ENCODE measurements around the gene ACSM5. TPM values are rescaled to one million over a fixed set of nuclear protein-coding genes. Genes with fewer than 3 reads are reported as not detected.
"Not testable (repeated sequence)": the region's sequence is repeated elsewhere in the genome, so short reads cannot be mapped to it uniquely, and the experiment has no call there.

Gene ACSM5
- total and polyA plus RNA-seq, 5 donors: 1.8 to 12.5 (median 2.8) TPM

GRCh38 chr16:20398603-20399002 is 10.7 kb upstream of the ACSM5 start:
- H3K4me3 ChIP-seq (ENCODE audit: low read length): no peak overlapping the region
- intact Hi-C loops (cut with DNase I): no loop called here
- no peaks in the 10 kb centered on the region for H3K9me3 ChIP-seq (ENCODE audit: control insufficient read depth, low read length)
- DNase-seq (no peak), ATAC-seq (no peak)
- H3K27me3 ChIP-seq (ENCODE audit: control insufficient read depth, insufficient read depth): no peaks in the 10 kb centered on the region
- WGBS: 85% methylated on average over 3 of the region's 3 CpGs
- H3K4me1 ChIP-seq (ENCODE audit: control insufficient read depth, insufficient read depth, low read length): peaks cover 3% of the 10 kb centered on the region
- H3K27ac ChIP-seq (ENCODE audit: low read length): no peak overlapping the region

- 59% methylated on average over 7 of the region's 7 CpGs for WGBS
- no peak for ATAC-seq
Measured at GRCh38 chr16:20399185-20399584, 10.1 kb upstream of the ACSM5 start.

DNA sequence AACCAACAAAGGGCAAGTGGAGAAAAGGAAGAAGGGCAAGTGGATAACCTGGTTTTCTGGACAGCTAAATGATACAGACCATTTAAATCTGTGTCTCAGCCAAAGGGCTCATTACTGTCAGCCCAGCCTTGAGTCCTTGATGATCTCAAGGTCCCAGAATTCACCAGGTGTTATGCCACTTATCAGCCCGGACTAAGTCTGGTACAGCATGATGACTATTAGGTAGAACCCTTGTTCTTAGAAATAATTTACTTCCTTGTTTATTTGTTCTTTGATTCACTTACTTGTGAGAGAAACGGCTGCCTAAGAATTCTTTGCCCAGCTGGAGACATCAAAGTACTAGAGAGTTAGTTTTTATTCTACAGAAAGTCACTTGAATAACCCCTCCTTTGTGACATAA is 8.3 kb upstream of the ACSM5 start:
- ATAC-seq (no peak), DNase-seq (no peak)
- intact Hi-C loops (cut with DNase I): no loop called here
- WGBS: 57% methylated on average over 2 of the region's 2 CpGs
- no peaks in the 10 kb centered on the region for H3K4me1 ChIP-seq (ENCODE audit: control insufficient read depth, insufficient read depth, low read length)
- no peaks in the 10 kb centered on the region for H3K9me3 ChIP-seq (ENCODE audit: control insufficient read depth, low read length)
- no peak overlapping the region for H3K4me3 ChIP-seq (ENCODE audit: low read length)
- H3K27ac ChIP-seq (ENCODE audit: low read length): no peak overlapping the region
- H3K27me3 ChIP-seq (ENCODE audit: control insufficient read depth, insufficient read depth): no peaks in the 10 kb centered on the region

More at GRCh38 chr16:20399185-20399584, 10.1 kb upstream of the ACSM5 start:
- no peak for DNase-seq
- no peak overlapping the region for H3K4me3 ChIP-seq (ENCODE audit: low read length)
- peaks cover under 1% of the 10 kb centered on the region for H3K4me1 ChIP-seq (ENCODE audit: control insufficient read depth, insufficient read depth, low read length)
- H3K27me3 ChIP-seq (ENCODE audit: control insufficient read depth, insufficient read depth): no peaks in the 10 kb centered on the region
- H3K9me3 ChIP-seq (ENCODE audit: control insufficient read depth, low read length): no peaks in the 10 kb centered on the region
- H3K27ac ChIP-seq (ENCODE audit: low read length): no peak overlapping the region
- intact Hi-C loops (cut with DNase I): no loop called here

DNA sequence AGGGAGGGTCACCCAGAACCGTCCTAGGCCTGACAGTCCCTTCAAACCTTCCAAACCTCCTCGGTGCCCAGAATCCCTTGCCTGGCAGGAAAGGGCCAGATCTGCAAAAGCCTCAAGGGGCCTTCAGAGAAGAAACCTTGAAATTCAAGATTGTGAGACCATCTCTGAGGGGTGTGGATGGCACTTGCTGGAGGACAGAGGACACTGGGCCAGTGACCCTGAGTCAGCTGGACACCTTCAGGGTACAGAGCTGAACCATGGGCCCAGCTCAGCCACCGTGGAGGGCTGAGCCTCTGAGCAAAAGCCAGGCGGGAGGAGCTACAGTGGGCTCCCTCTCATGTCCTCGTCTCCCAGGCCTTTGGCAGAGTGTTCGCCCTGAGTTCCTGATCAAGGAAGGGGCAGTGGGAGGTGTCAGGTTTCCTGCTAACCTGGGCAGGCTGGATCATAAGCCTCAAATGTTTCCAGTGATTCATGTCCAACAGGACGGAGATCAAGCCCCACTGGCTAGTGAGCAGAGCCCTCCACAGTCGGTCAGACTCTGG is 7.8 kb upstream of the ACSM5 start:
- DNase-seq (no peak), ATAC-seq (no peak)
- Histone ChIP-seq H3K27ac (ENCODE audit: low read length) (no peak overlapping the region), H3K4me3 (ENCODE audit: low read length) (no peak overlapping the region), H3K4me1 (ENCODE audit: control insufficient read depth, insufficient read depth, low read length) (no peaks in the 10 kb centered on the region), H3K27me3 (ENCODE audit: control insufficient read depth, insufficient read depth) (no peaks in the 10 kb centered on the region), H3K9me3 (ENCODE audit: control insufficient read depth, low read length) (no peaks in the 10 kb centered on the region)
- WGBS: 73% methylated on average over 8 of the region's 8 CpGs
- intact Hi-C loops (cut with DNase I): no loop called here

DNA sequence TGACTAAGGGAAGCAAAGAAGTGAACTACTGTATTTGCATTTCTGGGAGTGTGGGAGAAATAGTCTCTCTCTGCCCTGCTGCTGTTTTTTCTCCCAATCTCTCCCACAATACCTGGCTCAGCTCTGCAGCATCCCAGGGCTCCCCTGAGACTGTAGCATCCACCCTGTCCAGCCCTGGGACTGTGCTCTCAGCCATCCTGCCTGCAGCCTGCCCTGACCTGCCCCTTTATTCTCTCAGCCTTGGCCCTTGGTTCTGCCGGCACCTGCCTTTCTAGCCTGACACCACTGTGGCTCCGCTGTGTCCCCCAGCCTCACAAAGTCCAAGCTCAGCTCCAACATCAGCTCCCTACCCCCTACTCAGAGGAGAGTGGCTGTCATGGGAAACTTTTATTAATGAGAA is 6.7 kb upstream of the ACSM5 start:
- WGBS: 91% methylated on average over 2 of the region's 2 CpGs
- no peak overlapping the region for H3K27ac ChIP-seq (ENCODE audit: low read length)
- no peak overlapping the region for H3K4me3 ChIP-seq (ENCODE audit: low read length)
- H3K27me3 ChIP-seq (ENCODE audit: control insufficient read depth, insufficient read depth): no peaks in the 10 kb centered on the region
- DNase-seq: no peak
- intact Hi-C loops (cut with DNase I): no loop called here
- H3K4me1 ChIP-seq (ENCODE audit: control insufficient read depth, insufficient read depth, low read length): no peaks in the 10 kb centered on the region
- no peaks in the 10 kb centered on the region for H3K9me3 ChIP-seq (ENCODE audit: control insufficient read depth, low read length)
- no peak for ATAC-seq

- 85% methylated on average over 2 of the region's 2 CpGs for WGBS
- Histone ChIP-seq H3K27ac (ENCODE audit: low read length) (no peak within 1 kb of the TSS), H3K27me3 (ENCODE audit: control insufficient read depth, insufficient read depth) (no peaks in the 10 kb centered on the region), H3K4me3 (ENCODE audit: low read length) (no peak within 1 kb of the TSS), H3K4me1 (ENCODE audit: control insufficient read depth, insufficient read depth, low read length) (no peaks in the 10 kb centered on the region), H3K9me3 (ENCODE audit: control insufficient read depth, low read length) (no peaks in the 10 kb centered on the region)
- ATAC-seq (no peak), DNase-seq (no peak)
- intact Hi-C loops (cut with DNase I): no loop called here
Measured at GRCh38 chr16:20404637-20405036, 4.7 kb upstream of the ACSM5 start, which contains the start of gene PDILT. Gene PDILT (minus strand): TSS chr16:20404737. CDS start chr16:20399300, 5,437 bp downstream.

GRCh38 chr16:20410121-20410723 is 888 bp downstream of the ACSM5 start:
- Histone ChIP-seq H3K9me3 (ENCODE audit: control insufficient read depth, low read length) (no peaks in the 10 kb centered on the region), H3K27me3 (ENCODE audit: control insufficient read depth, insufficient read depth) (no peaks in the 10 kb centered on the region), H3K4me1 (ENCODE audit: control insufficient read depth, insufficient read depth, low read length) (no peaks in the 10 kb centered on the region), H3K27ac (ENCODE audit: low read length) (no peak overlapping the region), H3K4me3 (ENCODE audit: low read length) (no peak overlapping the region)
- WGBS: 78% methylated on average over 6 of the region's 6 CpGs
- intact Hi-C loops (cut with DNase I): no loop called here
- DNase-seq (no peak), ATAC-seq (no peak)

GRCh38 chr16:20411055-20411454 is 1.7 kb downstream of the ACSM5 start:
- no peaks in the 10 kb centered on the region for H3K4me1 ChIP-seq (ENCODE audit: control insufficient read depth, insufficient read depth, low read length)
- DNase-seq: no peak
- no peak overlapping the region for H3K27ac ChIP-seq (ENCODE audit: low read length)
- ATAC-seq: no peak
- no peaks in the 10 kb centered on the region for H3K27me3 ChIP-seq (ENCODE audit: control insufficient read depth, insufficient read depth)
- no peak overlapping the region for H3K4me3 ChIP-seq (ENCODE audit: low read length)
- 85% methylated on average over 2 of the region's 2 CpGs for WGBS
- H3K9me3 ChIP-seq (ENCODE audit: control insufficient read depth, low read length): no peaks in the 10 kb centered on the region
- intact Hi-C loops (cut with DNase I): no loop called here

- ATAC-seq: no peak
- Histone ChIP-seq H3K9me3 (ENCODE audit: control insufficient read depth, low read length) (no peaks in the 10 kb centered on the region), H3K4me1 (ENCODE audit: control insufficient read depth, insufficient read depth, low read length) (no peaks in the 10 kb centered on the region), H3K4me3 (ENCODE audit: low read length) (no peak overlapping the region), H3K27me3 (ENCODE audit: control insufficient read depth, insufficient read depth) (no peaks in the 10 kb centered on the region), H3K27ac (ENCODE audit: low read length) (no peak overlapping the region)
- intact Hi-C loops (cut with DNase I): no loop called here
- 65% methylated on average over 1 of the region's 1 CpG for WGBS
- no peak for DNase-seq
Measured at GRCh38 chr16:20415541-20415940, 6.2 kb downstream of the ACSM5 start.

GRCh38 chr16:20419093-20419492 is 9.8 kb downstream of the ACSM5 start:
- peak in 1 of 3 donors; percentile 66 for DNase-seq

DNA sequence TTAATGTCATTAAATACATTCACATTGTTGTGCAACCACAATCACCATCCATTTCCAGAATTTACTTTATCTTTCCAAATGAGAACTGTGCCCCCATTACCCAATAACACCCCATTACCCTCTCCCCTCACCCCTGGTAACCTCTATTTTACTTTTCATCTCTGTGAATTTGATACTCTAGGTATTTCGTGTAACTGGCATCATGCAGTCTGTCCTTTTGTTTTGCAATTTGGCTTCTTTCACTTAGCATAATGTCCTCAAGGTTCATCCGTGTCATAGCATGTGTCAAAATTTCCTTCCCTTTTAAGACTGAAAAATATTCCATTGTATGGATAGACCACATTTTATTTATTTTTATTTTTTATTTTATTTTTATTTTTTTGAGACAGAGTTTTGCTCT is 12.4 kb downstream of the ACSM5 start:
- intact Hi-C loops (cut with DNase I); DNase-seq; ATAC-seq; H3K27me3 ChIP-seq (ENCODE audit: control insufficient read depth, insufficient read depth); H3K4me3 ChIP-seq (ENCODE audit: low read length); H3K4me1 ChIP-seq (ENCODE audit: control insufficient read depth, insufficient read depth, low read length); H3K27ac ChIP-seq (ENCODE audit: low read length); H3K9me3 ChIP-seq (ENCODE audit: control insufficient read depth, low read length): not testable (repeated sequence)
- WGBS: 71% methylated on average over 2 of the region's 2 CpGs

More at GRCh38 chr16:20419093-20419492, 9.8 kb downstream of the ACSM5 start:
- intact Hi-C loops (cut with DNase I); H3K9me3 ChIP-seq (ENCODE audit: control insufficient read depth, low read length); H3K4me1 ChIP-seq (ENCODE audit: control insufficient read depth, insufficient read depth, low read length); H3K27me3 ChIP-seq (ENCODE audit: control insufficient read depth, insufficient read depth); H3K4me3 ChIP-seq (ENCODE audit: low read length); H3K27ac ChIP-seq (ENCODE audit: low read length): not testable (repeated sequence)
- ATAC-seq: peak; percentile 31 to 38
- WGBS: 58% methylated on average over 8 of the region's 8 CpGs

DNA sequence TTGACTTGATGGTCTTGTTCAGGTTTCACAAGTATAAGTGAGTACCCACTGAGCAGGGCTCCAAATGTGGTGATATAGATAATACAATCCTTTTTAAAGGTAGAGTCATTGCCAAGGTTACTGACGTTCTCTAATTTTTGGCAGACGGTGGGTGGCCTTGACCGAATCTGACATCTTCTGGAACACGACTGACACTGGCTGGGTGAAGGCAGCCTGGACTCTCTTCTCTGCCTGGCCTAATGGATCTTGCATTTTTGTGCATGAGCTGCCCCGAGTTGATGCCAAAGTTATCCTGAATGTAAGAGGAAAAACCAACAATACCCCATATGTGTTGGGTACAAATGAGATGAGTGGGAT is 14.4 kb downstream of the ACSM5 start:
- 82% methylated on average over 5 of the region's 5 CpGs for WGBS

More for the DNA sequence above, 14.4 kb downstream of the ACSM5 start:
- H3K27ac ChIP-seq (ENCODE audit: low read length); H3K4me3 ChIP-seq (ENCODE audit: low read length); H3K27me3 ChIP-seq (ENCODE audit: control insufficient read depth, insufficient read depth); intact Hi-C loops (cut with DNase I); H3K9me3 ChIP-seq (ENCODE audit: control insufficient read depth, low read length); DNase-seq; ATAC-seq; H3K4me1 ChIP-seq (ENCODE audit: control insufficient read depth, insufficient read depth, low read length): not testable (repeated sequence)

All from right cardiac atrium (tissue), 5 donors.